Activated CD4-positive, alpha-beta T cell treated with anti-CD3 and anti-CD28 coated beads, Interleukin-2, amount 10 ng/mL, durations not matched to agents 7 days and 5 days (primary cell): ENCODE results near the gene WIPF1. TPM values are rescaled to one million over a fixed set of nuclear protein-coding genes. Genes with fewer than 3 reads are reported as not detected.

Source experiments
- CTCF ChIA-PET: fragments of 350-600 bp; sonication (Branson Sonifier 250); formaldehyde crosslinking; loops from one replicate; lab custom pipeline; 2021; ENCODE audit warnings: antibody characterized with exemption; lab: Charles Lee
- POLR2A ChIA-PET: fragments of 350-600 bp; sonication (Branson Sonifier 250); formaldehyde crosslinking; loops from one replicate; lab custom pipeline; 2021; ENCODE audit warnings: antibody characterized with exemption; lab: Charles Lee
- DNase-seq: peaks from one replicate; pipeline ENCODE4 v3.0.0-alpha.2; 2020
- H3K27ac Mint-ChIP-seq: one replicate; pipeline ENCODE4 v1.8.0; 2021; ENCODE audit warnings: mild to moderate bottlenecking, moderate library complexity, mixed read lengths
- H3K27me3 Mint-ChIP-seq: one replicate; pipeline ENCODE4 v1.8.0; 2021; ENCODE audit warnings: mixed read lengths
- H3K36me3 Mint-ChIP-seq: one replicate; pipeline ENCODE4 v1.8.0; 2021; ENCODE audit warnings: low read depth, mixed read lengths
- H3K4me1 Mint-ChIP-seq: one replicate; pipeline ENCODE4 v1.8.0; 2021; ENCODE audit warnings: mixed read lengths
- H3K4me3 Mint-ChIP-seq: one replicate; pipeline ENCODE4 v1.8.0; 2021; ENCODE audit warnings: mild to moderate bottlenecking, moderate library complexity, mixed read lengths
- H3K9me3 Mint-ChIP-seq: one replicate; pipeline ENCODE4 v1.8.0; 2021; ENCODE audit warnings: mixed read lengths
- total RNA-seq, 2 experiments: library from RNA; stranded (reverse); gene quantifications; one replicate each; pipeline ENCODE4 v1.2.3, GENCODE V29; 2021

WIPF1 gene, protein sequence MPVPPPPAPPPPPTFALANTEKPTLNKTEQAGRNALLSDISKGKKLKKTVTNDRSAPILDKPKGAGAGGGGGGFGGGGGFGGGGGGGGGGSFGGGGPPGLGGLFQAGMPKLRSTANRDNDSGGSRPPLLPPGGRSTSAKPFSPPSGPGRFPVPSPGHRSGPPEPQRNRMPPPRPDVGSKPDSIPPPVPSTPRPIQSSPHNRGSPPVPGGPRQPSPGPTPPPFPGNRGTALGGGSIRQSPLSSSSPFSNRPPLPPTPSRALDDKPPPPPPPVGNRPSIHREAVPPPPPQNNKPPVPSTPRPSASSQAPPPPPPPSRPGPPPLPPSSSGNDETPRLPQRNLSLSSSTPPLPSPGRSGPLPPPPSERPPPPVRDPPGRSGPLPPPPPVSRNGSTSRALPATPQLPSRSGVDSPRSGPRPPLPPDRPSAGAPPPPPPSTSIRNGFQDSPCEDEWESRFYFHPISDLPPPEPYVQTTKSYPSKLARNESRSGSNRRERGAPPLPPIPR
- 100 to 1,000 TPM; 378 to 423 TPM for total RNA-seq

DNA sequence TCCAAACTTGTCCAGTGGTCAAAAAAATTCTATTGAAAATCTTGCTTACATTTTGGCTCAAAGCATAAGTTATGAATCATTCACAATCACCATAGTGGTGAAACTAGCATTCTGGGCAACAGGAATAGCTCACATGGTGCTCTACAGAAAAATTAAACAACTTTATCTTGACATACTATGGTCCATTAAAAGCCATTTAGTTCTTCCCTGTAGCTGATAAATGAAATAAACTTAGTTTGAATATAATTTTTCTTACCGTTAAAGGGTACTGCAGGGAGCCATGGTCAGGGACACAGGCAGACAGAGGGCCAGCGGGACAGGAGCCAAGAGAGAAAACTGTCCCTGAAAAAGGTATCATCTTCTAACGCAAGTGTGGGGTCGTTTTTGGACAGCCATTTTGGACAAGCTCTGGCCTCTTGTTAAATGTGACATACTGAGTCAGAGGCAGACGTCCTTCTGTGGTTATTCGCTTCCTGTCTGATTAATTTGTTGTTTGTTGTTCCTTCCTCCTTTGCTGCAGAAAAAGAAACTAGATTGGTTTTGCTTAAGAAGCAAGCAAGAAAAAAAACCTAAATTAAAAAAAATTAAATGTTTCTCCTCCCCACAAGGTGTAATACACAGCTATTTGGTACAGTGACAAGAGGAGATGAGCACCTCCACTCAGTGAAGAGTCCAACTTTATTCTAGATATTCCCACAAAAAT, at the start of gene WIPF1:
TSS of gene WIPF1 (minus strand) at position 460 of the 703 bp plus-strand sequence. CDS start 12,231 bp downstream, outside the sequence.
- peak within 1 kb of the TSS; percentile 99 for H3K27ac Mint-ChIP-seq
- peaks cover 57% of the 10 kb centered on the region for H3K4me1 Mint-ChIP-seq
- H3K36me3 Mint-ChIP-seq: peaks cover 76% of the 10 kb centered on the region
- H3K27me3 Mint-ChIP-seq: peaks cover 2% of the 10 kb centered on the region
- H3K9me3 Mint-ChIP-seq: no peaks in the 10 kb centered on the region
- CTCF ChIA-PET: interaction anchor here (0.6 to 10.9 kb wide), 9 partner anchors 9 to 993 kb away, joined by 3 to 91 read pairs (median 3); no protein-coding TSS in a partner anchor
- POLR2A ChIA-PET: interaction anchor here (2.2 to 5.4 kb wide), 2 partner anchors 37 to 84 kb away, joined by 10 to 53 read pairs; no protein-coding TSS in a partner anchor
- peak within 1 kb of the TSS; percentile 88 for H3K4me3 Mint-ChIP-seq
- peak; percentile 65 for DNase-seq

DNA sequence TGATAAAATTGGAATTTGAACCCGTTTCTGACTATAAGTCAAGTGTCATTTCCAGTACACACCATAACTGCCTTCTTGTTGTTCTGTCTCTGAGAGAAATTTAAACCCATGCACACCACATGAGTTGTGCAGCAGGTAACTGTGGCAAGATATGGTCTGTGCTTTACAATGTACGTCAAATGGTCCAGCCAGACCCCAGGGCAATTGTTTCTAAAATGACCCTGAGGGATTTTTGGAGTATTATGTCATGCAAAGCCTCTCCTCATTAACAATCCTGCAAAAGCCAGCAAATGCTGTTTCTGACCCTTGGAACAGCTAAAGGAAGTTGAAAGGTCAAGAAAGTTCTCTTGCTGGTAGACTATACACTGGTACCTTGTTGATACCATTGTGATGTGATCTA, 47.7 kb upstream of the WIPF1 start:
- DNase-seq: no peak
- POLR2A ChIA-PET: no interaction called here

DNA sequence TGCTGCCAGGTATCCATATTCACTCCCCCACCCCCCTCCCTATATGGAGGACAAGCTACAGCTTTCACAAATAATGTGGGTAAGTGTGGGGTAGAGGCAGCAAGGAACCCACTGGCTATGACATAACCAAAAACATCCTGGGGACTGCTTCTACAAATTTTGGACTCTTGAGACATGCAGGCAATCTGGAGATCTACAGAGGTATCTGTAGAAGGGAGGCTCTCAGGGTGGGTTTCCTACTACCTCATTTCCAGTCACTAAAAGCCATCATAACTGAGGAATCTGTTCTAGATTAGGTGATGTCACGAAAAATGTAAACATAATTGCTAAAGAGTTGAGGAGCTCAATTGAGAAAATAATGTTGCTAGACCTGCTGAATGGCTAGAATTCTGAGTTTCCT, 46.8 kb upstream of the WIPF1 start:
- ChIA-PET POLR2A (no interaction called here), CTCF (interaction anchor here (1.6 kb wide), 1 partner anchor 46 kb away, joined by 3 read pairs; the partner anchor contains the start of gene WIPF1)
- H3K27me3 Mint-ChIP-seq: no peaks in the 10 kb centered on the region
- no peak overlapping the region for H3K27ac Mint-ChIP-seq
- H3K9me3 Mint-ChIP-seq: peaks cover 16% of the 10 kb centered on the region
- H3K36me3 Mint-ChIP-seq: peaks cover 24% of the 10 kb centered on the region
- no peak for DNase-seq
- no peak overlapping the region for H3K4me3 Mint-ChIP-seq
- peaks cover 17% of the 10 kb centered on the region for H3K4me1 Mint-ChIP-seq

More for the DNA sequence above, 47.7 kb upstream of the WIPF1 start:
- H3K9me3 Mint-ChIP-seq: peaks cover 19% of the 10 kb centered on the region
- CTCF ChIA-PET: interaction anchor here (1.6 kb wide), 1 partner anchor 47 kb away, joined by 3 read pairs; the partner anchor contains the start of gene WIPF1
- H3K27me3 Mint-ChIP-seq: no peaks in the 10 kb centered on the region
- H3K27ac Mint-ChIP-seq: no peak overlapping the region
- H3K4me1 Mint-ChIP-seq: peaks cover 13% of the 10 kb centered on the region
- H3K36me3 Mint-ChIP-seq: peaks cover 33% of the 10 kb centered on the region
- no peak overlapping the region for H3K4me3 Mint-ChIP-seq

DNA sequence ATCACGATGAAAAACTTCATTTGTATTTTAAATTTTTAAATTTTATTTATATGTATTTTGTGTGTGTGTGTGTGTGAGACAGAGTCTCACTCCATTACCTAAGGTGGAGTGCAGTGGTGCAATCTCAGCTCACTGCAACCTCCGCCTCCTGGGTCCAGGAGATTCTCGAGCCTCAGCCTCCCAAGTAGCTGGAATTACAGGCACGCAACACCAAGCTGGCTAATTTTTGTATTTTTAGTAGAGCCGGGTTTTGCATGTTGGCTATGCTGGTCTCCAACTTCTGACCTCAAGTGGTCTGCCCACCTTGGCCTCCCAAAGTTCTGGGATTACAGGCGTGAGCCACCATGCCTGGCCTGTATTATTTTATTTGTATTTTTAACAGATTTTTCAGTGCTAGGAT, 45.8 kb upstream of the WIPF1 start:
- no peaks in the 10 kb centered on the region for H3K27me3 Mint-ChIP-seq
- H3K36me3 Mint-ChIP-seq: peaks cover 25% of the 10 kb centered on the region
- POLR2A ChIA-PET: no interaction called here
- CTCF ChIA-PET: interaction anchor here (0.8 kb wide), 1 partner anchor 14 kb away, joined by 3 read pairs; no protein-coding TSS in a partner anchor
- no peak for DNase-seq
- peaks cover 26% of the 10 kb centered on the region for H3K4me1 Mint-ChIP-seq
- H3K27ac Mint-ChIP-seq: no peak overlapping the region
- H3K9me3 Mint-ChIP-seq: peaks cover 8% of the 10 kb centered on the region
- H3K4me3 Mint-ChIP-seq: no peak overlapping the region

DNA sequence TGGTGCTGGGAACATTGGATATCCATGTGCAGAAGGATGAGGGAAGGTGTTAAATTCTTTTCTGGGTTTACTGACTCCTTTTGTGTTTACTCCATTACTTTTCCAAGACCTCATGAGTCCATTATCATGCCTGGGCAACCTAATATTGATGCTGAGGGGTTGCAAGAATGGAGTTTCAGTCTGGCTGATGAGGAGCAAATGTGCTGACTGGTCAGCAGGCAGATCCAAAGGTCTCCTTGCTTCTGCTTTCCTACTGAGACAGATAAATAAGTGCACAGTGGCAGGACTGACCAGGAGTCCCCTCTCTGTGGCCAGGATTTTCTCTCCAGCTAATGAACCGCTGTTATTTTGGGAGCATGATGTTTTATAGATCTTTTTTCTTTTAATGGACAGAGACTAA, 43.6 kb upstream of the WIPF1 start:
- no peak overlapping the region for H3K4me3 Mint-ChIP-seq
- H3K27ac Mint-ChIP-seq: no peak overlapping the region
- POLR2A ChIA-PET: no interaction called here
- peaks cover 8% of the 10 kb centered on the region for H3K9me3 Mint-ChIP-seq
- H3K4me1 Mint-ChIP-seq: peaks cover 39% of the 10 kb centered on the region
- no peak for DNase-seq
- no peaks in the 10 kb centered on the region for H3K27me3 Mint-ChIP-seq
- CTCF ChIA-PET: no interaction called here
- H3K36me3 Mint-ChIP-seq: peaks cover 15% of the 10 kb centered on the region

DNA sequence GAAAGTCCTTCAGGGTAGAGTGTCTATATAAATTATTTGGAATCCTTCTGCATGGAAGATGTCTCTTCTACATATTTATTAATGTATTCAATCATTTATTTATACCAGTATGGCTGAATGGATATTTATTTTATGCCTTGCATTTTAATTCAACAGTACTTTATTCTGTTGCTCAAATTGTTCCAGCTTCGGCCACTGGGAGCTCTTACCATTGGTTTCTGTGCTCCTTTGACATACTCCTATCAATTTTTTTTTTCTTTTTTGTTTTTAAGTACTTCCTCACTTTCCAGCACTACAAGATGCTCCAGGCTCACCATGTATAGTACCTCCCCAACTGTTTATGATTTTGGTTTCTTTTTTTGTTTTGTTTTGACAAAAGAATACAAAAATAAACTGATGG, 39.4 kb upstream of the WIPF1 start:
- CTCF ChIA-PET: interaction anchor here (0.7 to 1.1 kb wide), 4 partner anchors 13 to 56 kb away, joined by 3 read pairs; no protein-coding TSS in a partner anchor
- Mint-ChIP-seq H3K4me3 (no peak overlapping the region), H3K4me1 (peaks cover 48% of the 10 kb centered on the region)

DNA sequence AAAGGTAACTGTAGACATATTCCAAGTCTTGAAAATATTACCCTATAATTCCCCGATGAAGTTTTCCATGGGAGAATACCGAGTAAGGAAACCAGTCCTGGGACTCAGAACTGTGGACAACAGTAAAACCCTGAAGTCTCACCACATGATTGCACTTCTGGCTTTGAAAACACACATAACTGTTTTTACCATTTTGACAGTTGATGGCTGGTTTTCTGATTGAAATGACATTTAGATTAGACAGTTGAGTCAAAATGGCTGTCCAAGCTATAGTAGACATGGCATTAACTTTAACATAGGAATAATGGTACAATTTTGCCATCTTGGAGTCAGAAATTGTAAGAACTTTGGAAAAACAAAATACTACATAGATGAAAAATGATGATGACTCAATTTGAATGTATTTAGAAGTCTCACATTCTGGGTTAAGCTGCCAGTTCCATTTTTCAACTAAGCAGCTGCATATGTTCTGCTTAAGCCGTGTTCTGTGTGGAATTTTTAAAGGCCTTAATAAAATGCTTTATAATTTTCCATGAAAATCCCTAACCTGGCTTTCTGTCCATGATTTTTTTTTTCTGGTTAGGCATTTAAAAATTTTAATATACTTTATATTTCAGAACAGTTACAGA, 38.3 kb upstream of the WIPF1 start:
- peaks cover 4% of the 10 kb centered on the region for H3K9me3 Mint-ChIP-seq
- no peaks in the 10 kb centered on the region for H3K27me3 Mint-ChIP-seq
- peak overlapping the region; percentile 96 for H3K27ac Mint-ChIP-seq
- no peak for DNase-seq
- H3K4me1 Mint-ChIP-seq: peaks cover 59% of the 10 kb centered on the region
- POLR2A ChIA-PET: interaction anchor here (4.3 kb wide), 1 partner anchor 40 kb away, joined by 53 read pairs; the partner anchor contains the start of gene WIPF1
- peak overlapping the region; percentile 23 for H3K4me3 Mint-ChIP-seq
- CTCF ChIA-PET: interaction anchor here (0.7 to 1.7 kb wide), 7 partner anchors 11 to 1498 kb away, joined by 3 to 6 read pairs (median 3); no protein-coding TSS in a partner anchor
- H3K36me3 Mint-ChIP-seq: peaks cover 37% of the 10 kb centered on the region

More for the DNA sequence above, 39.4 kb upstream of the WIPF1 start:
- Mint-ChIP-seq H3K27ac (no peak overlapping the region), H3K9me3 (peaks cover 4% of the 10 kb centered on the region), H3K27me3 (no peaks in the 10 kb centered on the region), H3K36me3 (peaks cover 26% of the 10 kb centered on the region)
- POLR2A ChIA-PET: interaction anchor here (0.5 kb wide), 1 partner anchor 18 kb away, joined by 3 read pairs; no protein-coding TSS in a partner anchor
- no peak for DNase-seq

DNA sequence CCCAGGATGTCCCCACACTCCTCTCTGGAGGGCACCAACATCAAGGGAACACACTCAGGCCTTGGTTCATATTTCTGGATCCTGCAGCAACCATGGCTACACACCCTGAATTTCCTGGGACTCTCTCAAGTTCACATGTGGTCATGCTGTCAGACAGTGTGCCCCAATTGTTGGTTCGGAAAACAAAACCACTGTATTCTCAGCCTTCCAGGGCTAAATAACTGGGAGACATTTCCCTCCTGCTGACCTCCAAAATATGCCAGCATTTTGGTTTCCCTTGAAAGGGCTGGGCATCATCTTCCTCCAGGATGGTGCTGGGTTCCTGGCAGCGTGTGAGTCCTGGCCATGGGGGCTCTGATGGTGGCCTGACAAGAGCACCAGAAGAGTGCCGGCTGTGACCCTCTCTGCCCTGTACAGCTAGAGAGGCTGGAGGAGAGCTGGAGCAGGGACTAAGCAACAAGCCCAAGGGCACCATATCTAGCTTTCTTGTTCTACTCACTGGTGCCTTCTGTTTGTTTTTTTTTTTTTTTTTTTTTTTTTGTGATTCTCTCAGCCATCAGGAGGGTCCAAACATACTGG, 37.5 kb upstream of the WIPF1 start:
- H3K27me3 Mint-ChIP-seq: no peaks in the 10 kb centered on the region
- peaks cover 42% of the 10 kb centered on the region for H3K36me3 Mint-ChIP-seq
- no peak for DNase-seq
- peak overlapping the region; percentile 96 for H3K4me3 Mint-ChIP-seq
- ChIA-PET CTCF (interaction anchor here (0.6 to 1.7 kb wide), 10 partner anchors 12 to 162 kb away, joined by 3 to 6 read pairs (median 3); no protein-coding TSS in a partner anchor), POLR2A (interaction anchor here (4.3 kb wide), 1 partner anchor 39 kb away, joined by 53 read pairs; the partner anchor contains the start of gene WIPF1)
- H3K9me3 Mint-ChIP-seq: peaks cover 4% of the 10 kb centered on the region
- peak overlapping the region; percentile 96 for H3K27ac Mint-ChIP-seq
- peaks cover 67% of the 10 kb centered on the region for H3K4me1 Mint-ChIP-seq

DNA sequence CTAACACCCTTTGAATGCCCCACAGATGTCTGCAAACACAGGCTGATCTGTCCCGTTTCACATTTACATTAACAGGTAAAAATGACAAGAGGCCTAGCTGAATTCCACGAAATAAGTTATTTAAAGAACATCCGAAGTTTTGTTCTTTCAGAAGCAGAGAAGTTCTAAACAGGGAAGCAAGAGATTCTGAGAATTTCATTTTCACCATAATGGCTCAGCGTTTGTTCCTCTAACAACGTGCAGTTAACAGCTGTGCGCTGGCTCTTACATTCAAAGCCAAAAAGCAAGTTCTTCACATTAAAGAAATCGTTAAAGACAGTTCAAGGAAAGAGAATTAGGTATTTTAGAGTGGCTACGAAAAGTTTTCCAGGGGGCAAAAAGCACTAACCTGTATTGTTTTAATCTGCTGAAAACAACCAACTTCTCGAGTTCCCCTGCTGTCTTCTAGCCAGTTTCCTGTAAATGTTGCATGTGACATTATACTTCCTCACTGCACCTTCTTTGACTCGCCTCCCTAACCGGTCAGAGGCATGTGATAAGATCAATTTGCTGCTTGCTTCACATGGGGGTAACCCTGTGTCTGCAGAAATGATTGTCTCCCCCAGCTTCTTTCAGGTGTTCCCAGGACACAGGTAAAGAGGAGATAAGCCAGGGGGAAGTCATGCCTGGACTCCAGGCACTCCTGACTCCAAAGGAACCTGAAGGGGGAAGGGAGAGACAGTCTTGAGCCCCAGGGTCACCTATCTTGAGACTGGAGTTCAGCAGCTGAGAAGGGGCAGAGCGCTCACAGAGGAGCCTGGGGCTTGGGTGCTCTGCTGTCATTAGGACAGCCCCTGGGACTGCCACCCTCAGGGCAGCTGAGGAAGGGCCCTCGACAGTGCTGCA, 36.8 kb upstream of the WIPF1 start:
- DNase-seq: peak; percentile 63
- H3K4me1 Mint-ChIP-seq: peaks cover 67% of the 10 kb centered on the region
- H3K27ac Mint-ChIP-seq: peak overlapping the region; percentile 96
- peak overlapping the region; percentile 96 for H3K4me3 Mint-ChIP-seq
- ChIA-PET CTCF (interaction anchor here (0.6 to 1.7 kb wide), 11 partner anchors 13 to 161 kb away, joined by 3 to 6 read pairs (median 3); no protein-coding TSS in a partner anchor), POLR2A (interaction anchor here (0.5 to 4.3 kb wide), 4 partner anchors 23 to 61 kb away, joined by 3 to 53 read pairs (median 4); partner anchors contain the start of gene WIPF1)
- H3K36me3 Mint-ChIP-seq: peaks cover 50% of the 10 kb centered on the region
- H3K27me3 Mint-ChIP-seq: no peaks in the 10 kb centered on the region
- H3K9me3 Mint-ChIP-seq: peaks cover 2% of the 10 kb centered on the region

DNA sequence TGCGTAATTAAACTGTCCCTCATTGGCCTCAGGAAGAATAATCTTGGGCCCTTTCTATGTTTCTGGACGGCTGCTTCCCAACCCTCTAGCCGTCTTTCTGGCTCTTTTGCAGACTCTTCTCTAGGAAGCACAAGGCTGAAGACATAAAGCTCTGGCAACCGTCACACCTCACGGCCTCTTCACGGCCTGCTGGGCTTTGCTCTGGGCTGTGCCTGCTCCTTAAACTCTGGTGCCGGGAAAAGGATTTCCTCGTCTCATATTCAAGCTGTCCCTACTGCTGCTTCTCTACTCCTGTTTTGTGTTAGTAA, 36.0 kb upstream of the WIPF1 start:
- ChIA-PET POLR2A (interaction anchor here (0.5 to 4.3 kb wide), 4 partner anchors 22 to 60 kb away, joined by 3 to 53 read pairs (median 4); partner anchors contain the start of gene WIPF1), CTCF (interaction anchor here (1.0 to 1.7 kb wide), 6 partner anchors 14 to 87 kb away, joined by 3 to 5 read pairs (median 4); no protein-coding TSS in a partner anchor)
- no peaks in the 10 kb centered on the region for H3K27me3 Mint-ChIP-seq
- H3K9me3 Mint-ChIP-seq: peaks cover 2% of the 10 kb centered on the region
- DNase-seq: no peak
- H3K36me3 Mint-ChIP-seq: peaks cover 54% of the 10 kb centered on the region
- peak overlapping the region; percentile 96 for H3K4me3 Mint-ChIP-seq
- peaks cover 66% of the 10 kb centered on the region for H3K4me1 Mint-ChIP-seq
- H3K27ac Mint-ChIP-seq: peak overlapping the region; percentile 96
